Sigmoid colon (tissue), 7 donors: ENCODE measurements around the gene TBX1. TPM values are rescaled to one million over a fixed set of nuclear protein-coding genes. Genes with fewer than 3 reads are reported as not detected.

Source experiments
- DNase-seq: peaks from one replicate; pipeline ENCODE4 v3.0.0-alpha.2; 2019
- H3K27ac ChIP-seq, 4 donors: fragments of 200-600 bp; sonication (generic); one replicate each; pipeline ENCODE4 v1.5.1; 2016 to 2019; ENCODE audit warnings: mild to moderate bottlenecking in 1 of 4
- H3K27me3 ChIP-seq, 3 donors: fragments of 200-600 bp; sonication (generic); one replicate each; pipeline ENCODE4 v1.5.1; 2019; ENCODE audit warnings: mild to moderate bottlenecking in 1 of 3
- H3K36me3 ChIP-seq, 4 donors: fragments of 200-600 bp; sonication (generic); one replicate each; pipeline ENCODE4 v1.5.1; 2016 to 2019
- H3K4me1 ChIP-seq, 4 donors: fragments of 200-600 bp; sonication (generic); one replicate each; pipeline ENCODE4 v1.5.1; 2017 to 2019
- H3K4me3 ChIP-seq, 4 donors: fragments of 200-600 bp; sonication (generic); one replicate each; pipeline ENCODE4 v1.5.1; 2017 to 2019; ENCODE audit warnings: mild to moderate bottlenecking in 2 of 4, moderate library complexity in 1 of 4
- H3K9me3 ChIP-seq, 4 donors: fragments of 200-600 bp in 3 of 4; sonication (generic) in 3 of 4; one replicate each; pipeline versions ENCODE4 v1.5.1 to v1.6.1; 2013 to 2019
- EP300 ChIP-seq, 4 donors: sonication (generic); formaldehyde crosslinking; IDR thresholded peaks; one replicate each; pipeline ENCODE4 v1.6.1; 2017; ENCODE audit warnings: antibody characterized with exemption in 4 of 4
- POLR2A ChIP-seq, 2 donors: fragments of 450-650 bp; IDR thresholded peaks; one replicate each; pipeline ENCODE4 v1.6.1; 2016; ENCODE audit warnings: antibody characterized with exemption in 2 of 2, mild to moderate bottlenecking in 2 of 2, moderate library complexity in 2 of 2
- POLR2AphosphoS5 ChIP-seq, 4 donors: sonication (generic); formaldehyde crosslinking; IDR thresholded peaks; one replicate each; pipeline ENCODE4 v1.6.1; 2017; ENCODE audit warnings: antibody characterized with exemption in 4 of 4
- WGBS, 2 donors: extraction: QIAGEN DNeasy Blood & Tissue Kit; methylation state at CpG; one replicate each; pipeline ENCODE4 v1.1.7; 2013; 5-methylcytosine and 5-hydroxymethylcytosine counted together
- intact Hi-C: fragments of 100-400 bp; cut with DNase I; formaldehyde crosslinking; loops from one replicate; pipeline ENCODE4 v1.15.1; 2023
- polyA plus RNA-seq, 3 donors: library from polyadenylated mRNA; stranded (reverse); fragments of 200-250 nt; gene quantifications; one replicate each; pipeline ENCODE4 v1.2.3, GENCODE V29; 2013
- total RNA-seq, 4 donors: library from RNA; depleted of rRNA; stranded (reverse); fragments of >200 nt; gene quantifications; one replicate each; pipeline ENCODE4 v1.1.0, GENCODE V29; 2016
- TF ChIP-seq, protein P1 (sequence below), 4 experiments: fragments of 450-650 bp in 3 of 4; fragments of 200-600 bp in 1 of 4; IDR thresholded peaks; one replicate each; pipeline ENCODE4 v1.5.1; 2016 to 2019; ENCODE audit warnings: antibody characterized with exemption in 4 of 4, mild to moderate bottlenecking in 3 of 4, moderate library complexity in 2 of 4
- donor health status: healthy with polysubstance abuse.
- donor health status: Bipolar disorder and iron deficiency.
- donor health status: healthy.

TBX1 gene
- 1 to 10 TPM; 1.7 to 4.3 (median 3.3) TPM for total RNA-seq
- 1 to 10 TPM in 2 of 3 donors, not detected in 1; 1.8 to 2.4 TPM for polyA plus RNA-seq

DNA sequence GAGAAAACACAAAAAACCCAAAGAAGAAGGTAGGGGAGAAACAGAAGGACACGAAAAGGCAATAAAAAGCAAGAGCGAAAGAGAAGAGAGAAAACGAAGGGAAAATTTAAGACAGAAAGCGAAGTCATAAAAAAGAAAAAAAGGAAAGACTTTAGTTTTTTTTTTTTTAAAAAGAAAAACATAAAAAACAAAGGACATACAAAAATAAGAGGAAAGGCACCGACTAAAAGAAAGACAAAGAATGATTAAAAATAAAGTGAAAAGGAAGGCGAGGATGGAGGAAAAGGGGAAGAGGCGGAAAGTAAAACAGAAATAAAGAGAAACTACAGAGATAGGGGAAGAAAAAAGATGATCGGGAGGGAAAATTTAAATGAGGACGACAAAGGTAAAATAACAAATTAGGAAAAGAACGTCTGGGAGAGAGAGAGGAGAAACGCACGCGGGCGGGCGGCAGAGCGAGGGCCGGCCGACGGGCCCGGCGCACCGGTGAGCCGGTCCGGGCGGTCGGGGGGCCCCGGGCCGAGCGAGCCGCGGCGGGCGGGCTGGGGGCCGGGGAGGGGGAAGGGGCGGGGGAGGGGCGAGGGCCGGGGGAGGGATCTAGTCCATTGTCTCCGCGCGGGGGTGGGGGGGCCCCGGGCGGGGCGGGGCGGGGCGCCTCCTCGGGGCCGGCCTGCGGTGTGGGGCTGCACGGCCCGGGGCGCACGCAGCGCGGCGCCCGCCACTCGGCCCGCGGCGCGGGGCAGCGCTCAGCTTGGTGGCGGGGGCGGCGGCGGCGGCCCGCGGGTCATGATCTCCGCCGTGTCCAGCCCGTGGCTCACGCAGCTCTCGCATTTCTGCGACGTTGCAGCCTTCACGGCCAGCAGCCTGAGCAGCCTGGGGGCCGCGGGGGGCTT is at the start of gene TBX1:
Gene TBX1 (plus strand): TSS at position 721 of the 893 bp plus-strand sequence. CDS start 66 bp downstream, at position 787.
- peak within 1 kb of the TSS in 1 of 4 donors; percentile 28 for H3K4me3 ChIP-seq
- H3K9me3 ChIP-seq, result no peaks in the 10 kb centered on the region
- DNase-seq, result no peak
- TF ChIP-seq, protein P1, sequence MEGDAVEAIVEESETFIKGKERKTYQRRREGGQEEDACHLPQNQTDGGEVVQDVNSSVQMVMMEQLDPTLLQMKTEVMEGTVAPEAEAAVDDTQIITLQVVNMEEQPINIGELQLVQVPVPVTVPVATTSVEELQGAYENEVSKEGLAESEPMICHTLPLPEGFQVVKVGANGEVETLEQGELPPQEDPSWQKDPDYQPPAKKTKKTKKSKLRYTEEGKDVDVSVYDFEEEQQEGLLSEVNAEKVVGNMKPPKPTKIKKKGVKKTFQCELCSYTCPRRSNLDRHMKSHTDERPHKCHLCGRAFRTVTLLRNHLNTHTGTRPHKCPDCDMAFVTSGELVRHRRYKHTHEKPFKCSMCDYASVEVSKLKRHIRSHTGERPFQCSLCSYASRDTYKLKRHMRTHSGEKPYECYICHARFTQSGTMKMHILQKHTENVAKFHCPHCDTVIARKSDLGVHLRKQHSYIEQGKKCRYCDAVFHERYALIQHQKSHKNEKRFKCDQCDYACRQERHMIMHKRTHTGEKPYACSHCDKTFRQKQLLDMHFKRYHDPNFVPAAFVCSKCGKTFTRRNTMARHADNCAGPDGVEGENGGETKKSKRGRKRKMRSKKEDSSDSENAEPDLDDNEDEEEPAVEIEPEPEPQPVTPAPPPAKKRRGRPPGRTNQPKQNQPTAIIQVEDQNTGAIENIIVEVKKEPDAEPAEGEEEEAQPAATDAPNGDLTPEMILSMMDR (IDR thresholded peaks at IDR 0.05), result no peak
- no peak for TF ChIP-seq EP300 (IDR thresholded peaks at IDR 0.05)
- TF ChIP-seq POLR2AphosphoS5 (IDR thresholded peaks at IDR 0.05), result no peak
- TF ChIP-seq POLR2A (IDR thresholded peaks at IDR 0.05), result no peak
- H3K27me3 ChIP-seq, result peaks cover 45 to 94% (median 91%) of the 10 kb centered on the region in 3 donors
- intact Hi-C loops, result no loop called here
- H3K27ac ChIP-seq, result no peak within 1 kb of the TSS
- 3% methylated on average over 68 to 69 of the region's 79 CpGs for WGBS, 2 donors
- no peaks in the 10 kb centered on the region for H3K36me3 ChIP-seq
- peaks cover 0 to 44% (median 37%) of the 10 kb centered on the region in 4 donors for H3K4me1 ChIP-seq

DNA sequence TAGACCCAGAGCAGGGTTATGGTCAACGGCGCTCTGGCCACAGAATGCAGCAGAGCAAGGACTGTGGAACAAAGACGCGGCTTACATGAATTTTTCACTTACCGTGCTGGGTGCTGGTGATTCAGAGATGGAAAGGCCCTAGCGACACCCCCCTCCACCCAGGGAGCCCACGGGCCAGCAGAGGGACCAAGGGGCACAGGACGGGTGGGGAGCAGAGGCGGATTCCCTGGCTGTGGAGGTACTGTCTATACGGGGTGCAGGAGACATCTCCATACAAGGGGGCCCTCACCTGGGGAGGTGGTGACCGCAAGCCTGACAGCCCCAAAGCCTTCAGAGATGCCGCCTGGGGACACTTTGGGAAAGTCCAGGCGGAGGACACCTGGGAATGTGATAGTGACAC is 47.3 kb upstream of the TBX1 start:
- Histone ChIP-seq H3K4me3 (no peak overlapping the region), H3K36me3 (no peaks in the 10 kb centered on the region), H3K27ac (no peak overlapping the region), H3K27me3 (peaks cover 0 to 12% (median 8%) of the 10 kb centered on the region in 3 donors), H3K4me1 (peaks cover 0 to 25% (median 20%) of the 10 kb centered on the region in 4 donors), H3K9me3 (no peaks in the 10 kb centered on the region)
- no peak for TF ChIP-seq POLR2A (IDR thresholded peaks at IDR 0.05)
- TF ChIP-seq POLR2AphosphoS5 (IDR thresholded peaks at IDR 0.05), result no peak
- no peak for TF ChIP-seq EP300 (IDR thresholded peaks at IDR 0.05)
- TF ChIP-seq, protein P1 (IDR thresholded peaks at IDR 0.05), result no peak
- no peak for DNase-seq
- 85 to 90% methylated on average over 13 of the region's 13 CpGs for WGBS, 2 donors
- intact Hi-C loops, result no loop called here

DNA sequence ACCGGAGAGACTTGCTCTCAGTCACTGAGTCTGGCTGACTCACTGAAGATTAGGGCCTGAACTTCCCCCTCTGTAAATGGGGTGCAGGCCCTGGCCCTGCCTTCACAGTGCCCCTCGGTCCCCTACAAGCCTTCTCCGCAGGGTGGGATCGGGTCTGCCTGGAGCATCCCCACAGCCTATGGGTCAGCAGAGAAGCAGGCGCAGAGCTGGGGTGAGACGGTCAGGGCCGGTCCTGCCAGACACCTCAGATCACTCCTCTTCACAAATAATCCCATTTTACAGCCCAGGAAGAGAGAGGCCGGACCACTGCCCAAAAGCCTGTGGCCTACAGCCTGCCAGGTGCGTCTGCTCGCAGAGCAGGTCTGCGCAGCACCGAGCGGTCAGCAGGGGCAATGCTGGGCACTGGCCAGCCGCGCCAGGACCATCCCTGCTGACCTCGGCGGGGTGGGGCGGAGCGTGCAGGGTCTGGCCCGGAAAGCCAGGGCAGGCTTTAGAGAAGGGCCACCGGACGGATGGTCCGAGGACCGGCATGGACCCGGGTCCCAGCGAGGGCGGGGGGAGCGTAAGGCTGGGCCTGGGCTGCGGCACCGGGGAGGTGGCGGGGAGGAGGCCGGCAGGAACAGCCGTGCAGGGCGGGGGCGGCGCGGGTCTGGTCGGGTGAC is 46.8 kb upstream of the TBX1 start:
- Histone ChIP-seq H3K27me3 (peaks cover 5 to 15% (median 8%) of the 10 kb centered on the region in 3 donors), H3K4me1 (peaks cover 0 to 30% (median 25%) of the 10 kb centered on the region in 4 donors), H3K36me3 (no peaks in the 10 kb centered on the region), H3K9me3 (no peaks in the 10 kb centered on the region), H3K27ac (no peak overlapping the region), H3K4me3 (peak overlapping the region; percentile 34 to 73 (median 60))
- intact Hi-C loops, result no loop called here
- no peak for DNase-seq
- no peak for TF ChIP-seq POLR2A (IDR thresholded peaks at IDR 0.05)
- TF ChIP-seq POLR2AphosphoS5 (IDR thresholded peaks at IDR 0.05), result no peak
- TF ChIP-seq EP300 (IDR thresholded peaks at IDR 0.05), result no peak
- TF ChIP-seq, protein P1 (IDR thresholded peaks at IDR 0.05), result no peak
- 19 to 34% methylated on average over 38 of the region's 38 CpGs for WGBS, 2 donors

DNA sequence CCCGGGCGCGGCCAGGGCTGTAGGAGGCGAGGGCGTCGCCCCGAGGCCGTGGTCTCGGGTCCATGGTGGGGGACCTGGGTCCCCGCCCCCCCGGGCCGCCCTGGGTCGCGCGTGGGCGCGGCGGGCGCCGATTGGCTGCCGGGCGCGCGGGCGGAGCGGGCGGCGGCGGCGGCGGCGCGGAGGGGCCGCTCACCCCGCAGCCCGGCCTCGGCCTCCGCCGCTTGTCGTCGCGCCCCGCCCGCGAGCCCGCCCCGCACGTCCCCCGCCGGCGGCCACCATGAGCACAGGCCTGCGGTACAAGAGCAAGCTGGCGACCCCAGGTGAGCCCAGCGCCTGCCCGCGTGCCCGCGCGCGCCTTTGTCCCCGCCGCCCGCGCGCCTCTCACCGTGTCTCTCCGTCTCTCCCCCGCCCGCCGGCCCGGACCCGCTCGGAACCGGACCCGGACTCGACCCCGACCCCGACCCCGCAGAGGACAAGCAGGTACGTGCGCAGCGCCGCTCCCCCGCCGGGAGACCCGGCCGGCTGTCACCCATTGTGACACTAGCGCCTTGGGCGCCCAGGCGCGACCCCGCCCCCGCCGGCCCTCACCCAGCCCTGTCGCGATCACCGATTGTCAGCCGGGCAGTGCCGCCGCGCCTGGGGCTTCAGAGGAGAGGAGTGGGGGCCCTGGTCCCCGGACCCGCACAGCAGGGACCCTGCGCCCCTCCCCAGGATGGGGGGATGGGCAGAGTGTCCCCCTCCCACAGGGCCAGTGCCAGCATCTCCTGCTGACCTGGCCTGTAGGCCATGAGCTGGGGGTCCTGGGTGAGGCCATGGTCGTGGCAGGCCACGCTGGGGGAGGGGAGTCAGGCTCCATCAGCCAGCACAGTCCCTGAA is 46.0 kb upstream of the TBX1 start, which contains the start of gene SEPTIN5:
Gene SEPTIN5 (plus strand): TSS at position 192 of the 876 bp plus-strand sequence. CDS start 86 bp downstream, at position 278.
- intact Hi-C loops, result no loop called here
- 2 to 3% methylated on average over 106 of the region's 106 CpGs for WGBS, 2 donors
- H3K4me1 ChIP-seq, result peaks cover 0 to 38% (median 31%) of the 10 kb centered on the region in 4 donors
- no peak for TF ChIP-seq POLR2A (IDR thresholded peaks at IDR 0.05)
- TF ChIP-seq POLR2AphosphoS5 (IDR thresholded peaks at IDR 0.05), result no peak
- no peak for TF ChIP-seq EP300 (IDR thresholded peaks at IDR 0.05)
- TF ChIP-seq, protein P1 (IDR thresholded peaks at IDR 0.05), result no peak
- H3K9me3 ChIP-seq, result no peaks in the 10 kb centered on the region
- peak within 1 kb of the TSS in 3 of 4 donors; percentile 18 to 32 (median 31) for H3K27ac ChIP-seq
- H3K36me3 ChIP-seq, result no peaks in the 10 kb centered on the region
- peaks cover 5 to 17% (median 8%) of the 10 kb centered on the region in 3 donors for H3K27me3 ChIP-seq
- H3K4me3 ChIP-seq, result peak within 1 kb of the TSS; percentile 51 to 73 (median 62)
- DNase-seq, result no peak
